ENCODE data around the gene NME4.
"Not testable (repeated sequence)": the region's sequence is repeated elsewhere in the genome, so short reads cannot be mapped to it uniquely, and the experiment has no call there.

Gene NME4

GRCh38 chr16:400061-400591 lies 3.1 kb downstream of the NME4 start:
- DNase-seq = peak; percentile 25

- DNase-seq = peak; percentile 96
Observed at GRCh38 chr16:401468-402348, 4.7 kb downstream of the NME4 start, which contains the start of gene DECR2. TSS of gene DECR2 (plus strand) at chr16:401885. CDS start at chr16:401964, 79 bp downstream.

GRCh38 chr16:404971-405486 lies 8.0 kb downstream of the NME4 start:
- DNase-seq = no peak

GRCh38 chr16:405548-406506 lies 8.8 kb downstream of the NME4 start:
- no peak for DNase-seq

- DNase-seq = no peak
Observed at GRCh38 chr16:407253-407652, 10.3 kb downstream of the NME4 start.

- DNase-seq = no peak
Observed at GRCh38 chr16:410516-411178, 13.6 kb downstream of the NME4 start.

- no peak for DNase-seq
Observed at GRCh38 chr16:411576-412265, 14.7 kb downstream of the NME4 start.

- no peak for DNase-seq
Observed at GRCh38 chr16:414395-415169, 17.6 kb downstream of the NME4 start.

GRCh38 chr16:415170-415498 lies 18.1 kb downstream of the NME4 start:
- DNase-seq = not testable (repeated sequence)

- not testable (repeated sequence) for DNase-seq
Observed at GRCh38 chr16:422179-422578, 25.2 kb downstream of the NME4 start.

- peak; percentile 58 for DNase-seq
Observed at GRCh38 chr16:424033-424622, 27.1 kb downstream of the NME4 start.

- DNase-seq = peak; percentile 67
Observed at GRCh38 chr16:424623-425081, 27.7 kb downstream of the NME4 start.

GRCh38 chr16:425082-425718 lies 28.2 kb downstream of the NME4 start, which contains the start of gene RAB11FIP3:
TSS of gene RAB11FIP3 (plus strand) at chr16:425649. CDS start at chr16:426007, 358 bp downstream.
- peak; percentile 93 for DNase-seq

GRCh38 chr16:425740-426114 lies 28.7 kb downstream of the NME4 start:
- DNase-seq = peak; percentile 79

GRCh38 chr16:426115-426905 lies 29.3 kb downstream of the NME4 start:
- DNase-seq = peak; percentile 58

- DNase-seq = no peak
Observed at GRCh38 chr16:426906-427249, 29.9 kb downstream of the NME4 start.

- no peak for DNase-seq
Observed at GRCh38 chr16:427250-427649, 30.3 kb downstream of the NME4 start.

GRCh38 chr16:430904-431303 lies 33.9 kb downstream of the NME4 start:
- DNase-seq = no peak

- DNase-seq = peak; percentile 76
Observed at GRCh38 chr16:440627-441026, 43.6 kb downstream of the NME4 start.

Measured in NCI-H69 (cell line).